Nephron progenitor cell (in vitro differentiated cells): ENCODE results near the gene GOLGA8S.
"Not testable (repeated sequence)": the region's sequence is repeated elsewhere in the genome, so short reads cannot be mapped to it uniquely, and the experiment has no call there.

Source experiments
- DNase-seq: peaks from one replicate; pipeline ENCODE4 v3.0.0; 2021
- H3K27ac Mint-ChIP-seq: 2 replicates; pipeline ENCODE4 v1.8.0; 2021; ENCODE audit warnings: mild to moderate bottlenecking, moderate library complexity, mixed read lengths
- H3K27me3 Mint-ChIP-seq: 2 replicates; pipeline ENCODE4 v1.8.0; 2021; ENCODE audit warnings: mild to moderate bottlenecking, low read depth, mixed read lengths; ENCODE audit not compliant: poor library complexity
- H3K36me3 Mint-ChIP-seq: 2 replicates; pipeline ENCODE4 v1.8.0; 2021; ENCODE audit warnings: low read depth, mixed read lengths
- H3K4me1 Mint-ChIP-seq: 2 replicates; pipeline ENCODE4 v1.8.0; 2021; ENCODE audit warnings: mixed read lengths
- H3K4me3 Mint-ChIP-seq: 2 replicates; pipeline ENCODE4 v1.8.0; 2021; ENCODE audit warnings: mild to moderate bottlenecking, moderate library complexity, mixed read lengths
- H3K9me3 Mint-ChIP-seq: 2 replicates; pipeline ENCODE4 v1.8.0; 2021; ENCODE audit warnings: mild to moderate bottlenecking, moderate library complexity, mixed read lengths
- TF ChIP-seq, protein P1 (sequence below): fragments of 200-600 bp; sonication (generic); IDR thresholded peaks from 2 replicates; pipeline ENCODE4 v1.5.0; 2021; ENCODE audit warnings: antibody characterized with exemption

GOLGA8S gene

DNA sequence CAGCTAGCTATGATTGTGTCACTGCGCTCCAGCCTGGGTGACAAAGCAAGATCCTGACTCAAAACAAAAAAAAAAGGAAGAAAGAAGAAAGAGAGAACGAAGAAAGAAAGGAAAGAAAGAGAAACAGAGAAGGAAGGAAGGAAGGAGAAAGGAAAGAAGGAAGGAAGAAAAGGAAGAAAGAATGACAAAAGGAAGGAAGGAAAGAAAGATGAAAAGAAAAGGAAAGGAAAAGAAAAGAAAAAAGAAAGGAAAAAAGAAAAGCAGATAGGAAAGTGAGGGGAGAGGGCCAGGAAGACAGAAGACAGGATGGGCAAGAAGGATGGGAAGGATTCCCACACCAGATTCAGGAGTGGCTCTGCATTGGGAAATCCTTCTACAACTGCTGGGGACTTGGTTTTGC is 47.6 kb downstream of the GOLGA8S start:
- TF ChIP-seq, protein P1, sequence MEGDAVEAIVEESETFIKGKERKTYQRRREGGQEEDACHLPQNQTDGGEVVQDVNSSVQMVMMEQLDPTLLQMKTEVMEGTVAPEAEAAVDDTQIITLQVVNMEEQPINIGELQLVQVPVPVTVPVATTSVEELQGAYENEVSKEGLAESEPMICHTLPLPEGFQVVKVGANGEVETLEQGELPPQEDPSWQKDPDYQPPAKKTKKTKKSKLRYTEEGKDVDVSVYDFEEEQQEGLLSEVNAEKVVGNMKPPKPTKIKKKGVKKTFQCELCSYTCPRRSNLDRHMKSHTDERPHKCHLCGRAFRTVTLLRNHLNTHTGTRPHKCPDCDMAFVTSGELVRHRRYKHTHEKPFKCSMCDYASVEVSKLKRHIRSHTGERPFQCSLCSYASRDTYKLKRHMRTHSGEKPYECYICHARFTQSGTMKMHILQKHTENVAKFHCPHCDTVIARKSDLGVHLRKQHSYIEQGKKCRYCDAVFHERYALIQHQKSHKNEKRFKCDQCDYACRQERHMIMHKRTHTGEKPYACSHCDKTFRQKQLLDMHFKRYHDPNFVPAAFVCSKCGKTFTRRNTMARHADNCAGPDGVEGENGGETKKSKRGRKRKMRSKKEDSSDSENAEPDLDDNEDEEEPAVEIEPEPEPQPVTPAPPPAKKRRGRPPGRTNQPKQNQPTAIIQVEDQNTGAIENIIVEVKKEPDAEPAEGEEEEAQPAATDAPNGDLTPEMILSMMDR: no peak
- H3K27me3 Mint-ChIP-seq: peaks cover 6% of the 10 kb centered on the region
- no peak for DNase-seq
- no peaks in the 10 kb centered on the region for H3K4me1 Mint-ChIP-seq
- H3K9me3 Mint-ChIP-seq: peaks cover 78% of the 10 kb centered on the region
- H3K36me3 Mint-ChIP-seq: no peaks in the 10 kb centered on the region
- no peak overlapping the region for H3K27ac Mint-ChIP-seq
- H3K4me3 Mint-ChIP-seq: no peak overlapping the region

DNA sequence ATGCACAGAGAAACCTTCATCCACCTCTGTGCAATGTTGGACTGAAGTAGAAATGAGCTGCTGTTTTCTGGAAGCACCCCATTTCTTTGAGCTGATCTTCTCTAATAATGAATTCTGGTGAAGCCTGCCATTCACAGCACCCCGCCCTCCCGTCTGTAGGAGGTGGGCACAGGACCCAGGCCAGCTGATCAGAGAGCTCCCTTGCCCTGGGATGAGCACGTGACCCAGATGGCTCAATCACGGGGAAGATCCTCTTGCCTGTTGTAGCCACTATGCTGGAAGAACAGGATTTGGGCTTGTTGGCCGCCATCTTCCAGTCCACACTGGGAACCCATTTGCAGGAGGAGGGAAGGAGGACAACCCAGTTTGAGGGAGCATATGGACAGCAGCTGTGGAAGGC is 48.0 kb downstream of the GOLGA8S start:
- Mint-ChIP-seq H3K4me1 (no peaks in the 10 kb centered on the region), H3K36me3 (no peaks in the 10 kb centered on the region), H3K27ac (no peak overlapping the region), H3K4me3 (no peak overlapping the region), H3K9me3 (peaks cover 77% of the 10 kb centered on the region), H3K27me3 (peaks cover 7% of the 10 kb centered on the region)
- TF ChIP-seq, protein P1: no peak
- DNase-seq: no peak

DNA sequence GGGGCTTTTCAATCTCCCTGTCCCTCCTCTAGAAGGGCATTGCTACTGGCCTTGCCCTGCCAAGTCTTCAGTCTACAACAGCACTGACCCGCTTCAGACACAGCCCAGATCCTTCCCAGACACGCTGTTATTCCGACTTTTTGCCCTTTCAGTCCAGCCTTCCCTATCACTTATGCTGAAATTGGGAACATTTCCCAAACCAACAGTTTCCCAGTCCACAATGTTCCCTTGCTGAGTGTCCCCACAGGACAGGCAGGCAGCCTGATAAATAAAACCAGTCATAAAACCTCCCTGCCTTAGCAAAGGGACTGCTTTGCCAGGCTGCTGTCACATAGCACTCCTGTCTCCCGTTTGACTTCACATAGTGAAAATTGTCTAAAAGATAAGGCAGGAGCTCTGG is 49.0 kb downstream of the GOLGA8S start:
- no peak overlapping the region for H3K4me3 Mint-ChIP-seq
- H3K36me3 Mint-ChIP-seq: no peaks in the 10 kb centered on the region
- no peak overlapping the region for H3K27ac Mint-ChIP-seq
- H3K4me1 Mint-ChIP-seq: no peaks in the 10 kb centered on the region
- H3K27me3 Mint-ChIP-seq: peaks cover 7% of the 10 kb centered on the region
- no peak for DNase-seq
- H3K9me3 Mint-ChIP-seq: peaks cover 74% of the 10 kb centered on the region
- TF ChIP-seq, protein P1: no peak

DNA sequence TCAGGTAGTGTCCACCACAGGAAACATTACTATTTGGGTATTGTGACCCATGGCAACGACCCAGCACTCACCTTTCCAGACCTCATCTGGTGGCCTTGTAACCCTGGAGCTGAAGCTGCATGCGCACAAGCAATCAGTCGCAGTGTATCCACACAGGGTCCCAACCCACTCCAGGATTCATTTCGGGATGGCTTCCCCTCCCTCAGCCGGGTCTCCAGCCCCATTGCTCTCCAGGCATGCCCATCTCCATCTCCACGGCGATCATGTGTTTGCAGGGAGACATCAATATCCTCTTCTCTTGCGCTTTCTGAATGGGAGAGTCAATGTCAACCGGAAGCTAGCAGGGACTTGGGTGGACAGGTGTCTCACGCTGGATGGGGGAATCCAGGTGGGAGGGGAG is 57.3 kb downstream of the GOLGA8S start:
- peaks cover 62% of the 10 kb centered on the region for H3K9me3 Mint-ChIP-seq

DNA sequence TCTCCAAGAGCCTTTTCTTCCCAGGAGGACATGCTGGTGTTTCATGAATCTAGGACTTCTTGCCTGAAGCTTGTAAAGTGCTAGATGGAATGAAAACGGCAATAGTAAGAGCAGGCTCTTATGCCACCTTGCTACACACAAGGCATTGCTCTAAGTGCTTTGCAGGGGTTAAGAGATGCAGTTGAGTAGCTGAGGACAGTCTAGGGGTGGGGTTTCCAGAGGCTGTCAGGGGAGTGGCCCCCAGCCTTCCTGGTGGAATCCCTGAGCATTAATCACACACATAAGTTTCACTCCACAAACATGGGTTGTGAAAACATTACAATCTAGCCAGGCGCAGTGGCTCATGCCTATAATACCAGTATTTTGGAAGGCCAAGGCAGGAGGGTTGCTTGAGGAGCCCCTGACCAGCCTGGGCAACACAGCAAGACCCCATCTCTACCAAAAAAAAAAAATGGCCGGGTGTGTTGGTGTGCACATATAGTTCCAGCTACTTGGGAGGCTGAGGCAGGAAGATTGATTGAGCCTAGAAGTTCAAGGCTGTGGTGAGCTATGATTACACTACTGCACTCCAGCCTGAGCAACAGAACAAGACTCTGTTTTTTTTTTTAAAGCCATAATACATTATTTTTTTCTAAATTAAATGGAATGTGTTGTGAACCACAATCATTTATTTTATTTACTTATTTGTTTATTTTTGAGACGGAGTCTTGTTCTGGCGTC is 58.5 kb downstream of the GOLGA8S start:
- H3K27me3 Mint-ChIP-seq: peaks cover 13% of the 10 kb centered on the region
- DNase-seq, H3K4me1 Mint-ChIP-seq, H3K27ac Mint-ChIP-seq, H3K36me3 Mint-ChIP-seq, H3K4me3 Mint-ChIP-seq: not testable (repeated sequence)
- peaks cover 60% of the 10 kb centered on the region for H3K9me3 Mint-ChIP-seq

More for the DNA sequence above, 57.3 kb downstream of the GOLGA8S start:
- DNase-seq: no peak
- H3K27me3 Mint-ChIP-seq: peaks cover 17% of the 10 kb centered on the region
- H3K4me3 Mint-ChIP-seq: no peak overlapping the region
- H3K27ac Mint-ChIP-seq: no peak overlapping the region
- no peaks in the 10 kb centered on the region for H3K36me3 Mint-ChIP-seq
- no peaks in the 10 kb centered on the region for H3K4me1 Mint-ChIP-seq
- TF ChIP-seq, protein P1: no peak
